Tibial nerve (tissue), 4 donors: ENCODE measurements around the gene MCC. TPM values are rescaled to one million over a fixed set of nuclear protein-coding genes. Genes with fewer than 3 reads are reported as not detected.

ENCODE experiments used
- DNase-seq, 2 donors: peaks; one replicate each; pipeline ENCODE4 v3.0.0-alpha.2; 2019; ENCODE audit warnings: low spot score in 2 of 2
- H3K27ac ChIP-seq, 4 donors: fragments of 200-600 bp; sonication (generic) in 3 of 4; one replicate each; pipeline ENCODE4 v1.5.1; 2017 to 2019; ENCODE audit warnings: mild to moderate bottlenecking in 1 of 4
- H3K27me3 ChIP-seq, 2 donors: fragments of 200-600 bp; sonication (generic) in 1 of 2; one replicate each; pipeline versions ENCODE4 v1.5.1 to v1.6.0; 2017 to 2019
- H3K36me3 ChIP-seq, 3 donors: fragments of 200-600 bp; sonication (generic); one replicate each; pipeline ENCODE4 v1.5.1; 2018 to 2019
- H3K4me1 ChIP-seq, 4 donors: fragments of 200-600 bp; sonication (generic) in 3 of 4; one replicate each; pipeline ENCODE4 v1.5.1; 2017 to 2019
- H3K4me3 ChIP-seq, 4 donors: fragments of 200-600 bp; sonication (generic) in 3 of 4; one replicate each; pipeline ENCODE4 v1.5.1; 2017 to 2019; ENCODE audit warnings: mild to moderate bottlenecking in 1 of 4, moderate library complexity in 1 of 4
- H3K9me3 ChIP-seq, 4 donors: fragments of 200-600 bp; sonication (generic) in 3 of 4; one replicate each; pipeline ENCODE4 v1.5.1; 2017 to 2019
- EP300 ChIP-seq, 2 donors: sonication (generic); formaldehyde crosslinking; IDR thresholded peaks; one replicate each; pipeline ENCODE4 v1.6.1; 2017; ENCODE audit warnings: antibody characterized with exemption in 2 of 2, mild to moderate bottlenecking in 1 of 2
- POLR2A ChIP-seq, 2 donors: fragments of 450-650 bp; IDR thresholded peaks; one replicate each; pipeline ENCODE4 v1.6.1; 2017; ENCODE audit warnings: antibody characterized with exemption in 2 of 2, mild to moderate bottlenecking in 2 of 2, moderate library complexity in 2 of 2
- WGBS, 2 donors: methylation state at CpG; one replicate each; pipeline ENCODE4 v1.1.5; 2018; 5-methylcytosine and 5-hydroxymethylcytosine counted together
- total RNA-seq, 4 donors: library from RNA; depleted of rRNA; stranded (reverse); fragments of >200 nt; gene quantifications; one replicate each; pipeline ENCODE4 v1.1.0, GENCODE V29; 2016
- TF ChIP-seq, protein P1 (sequence below), 5 experiments: fragments of 200-600 bp in 3 of 5; fragments of 450-650 bp in 2 of 5; sonication (generic) in 3 of 5; IDR thresholded peaks; one replicate each; pipeline ENCODE4 v1.5.1; 2016 to 2019; ENCODE audit warnings: antibody characterized with exemption in 5 of 5, mild to moderate bottlenecking in 3 of 5, moderate library complexity in 2 of 5

MCC gene
- total RNA-seq, 4 donors from 2014 or later = 55.5 to 122 (median 80.9) TPM

DNA sequence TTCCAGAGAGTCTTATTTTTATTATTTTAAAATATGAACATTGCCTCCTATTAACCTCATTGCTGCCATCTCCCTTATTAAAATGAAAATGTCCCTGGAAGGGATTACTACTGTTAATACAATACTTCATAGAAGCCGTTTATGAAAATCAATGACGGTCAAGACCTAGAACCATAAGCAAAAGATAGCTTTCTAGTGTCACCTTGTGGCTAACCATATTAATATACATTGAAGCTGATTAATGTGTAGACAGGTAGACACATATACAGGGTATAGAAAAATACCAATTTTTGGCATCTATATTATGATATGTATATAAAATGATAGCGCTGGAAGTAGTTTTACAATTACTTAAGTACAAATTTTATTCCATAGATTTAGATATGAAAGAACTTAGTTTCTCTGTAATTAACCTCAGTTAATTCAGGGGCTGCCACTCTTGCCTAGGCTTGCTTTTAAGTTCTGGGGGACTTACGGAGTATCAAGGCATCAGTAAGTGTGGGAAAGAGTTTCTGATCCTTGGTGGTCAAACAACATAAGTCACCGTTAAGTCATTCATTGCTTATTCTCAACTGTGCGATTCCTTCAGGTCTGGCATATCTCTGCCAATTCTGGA, 22.7 kb upstream of the MCC start:
- H3K27me3 ChIP-seq = no peaks in the 10 kb centered on the region
- no peaks in the 10 kb centered on the region for H3K9me3 ChIP-seq
- no peak overlapping the region for H3K27ac ChIP-seq
- H3K36me3 ChIP-seq = no peaks in the 10 kb centered on the region
- H3K4me3 ChIP-seq = no peak overlapping the region
- no peak for DNase-seq
- H3K4me1 ChIP-seq = peaks cover 0 to 22% (median 5%) of the 10 kb centered on the region in 4 donors
- WGBS, 2 donors = 55 to 59% methylated on average over 6 of the region's 6 CpGs
- TF ChIP-seq, protein P1, sequence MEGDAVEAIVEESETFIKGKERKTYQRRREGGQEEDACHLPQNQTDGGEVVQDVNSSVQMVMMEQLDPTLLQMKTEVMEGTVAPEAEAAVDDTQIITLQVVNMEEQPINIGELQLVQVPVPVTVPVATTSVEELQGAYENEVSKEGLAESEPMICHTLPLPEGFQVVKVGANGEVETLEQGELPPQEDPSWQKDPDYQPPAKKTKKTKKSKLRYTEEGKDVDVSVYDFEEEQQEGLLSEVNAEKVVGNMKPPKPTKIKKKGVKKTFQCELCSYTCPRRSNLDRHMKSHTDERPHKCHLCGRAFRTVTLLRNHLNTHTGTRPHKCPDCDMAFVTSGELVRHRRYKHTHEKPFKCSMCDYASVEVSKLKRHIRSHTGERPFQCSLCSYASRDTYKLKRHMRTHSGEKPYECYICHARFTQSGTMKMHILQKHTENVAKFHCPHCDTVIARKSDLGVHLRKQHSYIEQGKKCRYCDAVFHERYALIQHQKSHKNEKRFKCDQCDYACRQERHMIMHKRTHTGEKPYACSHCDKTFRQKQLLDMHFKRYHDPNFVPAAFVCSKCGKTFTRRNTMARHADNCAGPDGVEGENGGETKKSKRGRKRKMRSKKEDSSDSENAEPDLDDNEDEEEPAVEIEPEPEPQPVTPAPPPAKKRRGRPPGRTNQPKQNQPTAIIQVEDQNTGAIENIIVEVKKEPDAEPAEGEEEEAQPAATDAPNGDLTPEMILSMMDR (IDR thresholded peaks at IDR 0.05) = peak in 3 of 5 experiments; percentile 6 to 51 (median 47)
- TF ChIP-seq POLR2A (IDR thresholded peaks at IDR 0.05) = no peak

DNA sequence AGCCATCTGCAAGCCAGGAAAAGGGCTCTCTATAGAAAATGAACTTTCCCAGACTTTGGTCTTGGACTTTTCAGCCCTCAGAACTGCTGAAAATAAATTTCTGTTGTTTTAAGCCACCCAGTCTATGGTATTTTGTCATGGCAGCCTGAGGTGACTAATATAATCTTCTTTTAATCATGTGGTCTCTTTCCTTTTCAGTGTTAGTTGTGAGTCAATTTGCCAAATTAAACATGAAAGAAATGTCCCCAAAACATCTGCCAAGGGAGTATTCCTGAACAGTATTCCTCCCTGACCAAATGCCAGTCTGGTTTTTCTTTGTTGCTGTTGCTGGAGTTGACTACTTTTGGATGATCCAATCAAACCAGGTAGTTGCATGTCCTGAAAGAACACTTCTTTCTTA, 20.5 kb upstream of the MCC start:
- peaks cover 0 to 5% (median 0%) of the 10 kb centered on the region in 4 donors for H3K4me1 ChIP-seq
- DNase-seq = no peak
- TF ChIP-seq, protein P1 (IDR thresholded peaks at IDR 0.05) = no peak
- TF ChIP-seq EP300 (IDR thresholded peaks at IDR 0.05) (no peak), POLR2A (IDR thresholded peaks at IDR 0.05) (no peak)
- no peaks in the 10 kb centered on the region for H3K9me3 ChIP-seq
- no peak overlapping the region for H3K4me3 ChIP-seq
- H3K36me3 ChIP-seq = no peaks in the 10 kb centered on the region
- no peaks in the 10 kb centered on the region for H3K27me3 ChIP-seq
- no peak overlapping the region for H3K27ac ChIP-seq

DNA sequence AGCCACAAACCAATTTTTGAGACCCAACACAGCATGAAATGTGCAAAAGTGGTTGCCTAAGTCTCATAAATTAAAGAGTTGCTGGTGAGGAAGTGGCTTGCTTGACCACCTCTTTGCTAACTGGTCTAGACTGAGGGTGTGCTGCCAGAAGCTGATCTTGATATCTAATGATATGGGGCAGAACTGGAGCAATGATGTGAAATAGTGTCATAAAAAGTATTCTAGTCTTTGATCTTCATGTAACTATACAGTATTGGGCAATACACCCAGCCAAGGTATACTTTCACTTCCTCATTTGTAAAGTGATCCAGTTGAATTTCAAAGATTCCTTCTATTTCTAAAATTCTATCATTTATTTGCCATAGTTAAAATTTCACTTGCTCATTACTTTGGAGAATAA, 19.3 kb upstream of the MCC start:
- Histone ChIP-seq H3K27ac (no peak overlapping the region), H3K4me3 (no peak overlapping the region), H3K4me1 (no peaks in the 10 kb centered on the region), H3K27me3 (no peaks in the 10 kb centered on the region), H3K36me3 (no peaks in the 10 kb centered on the region), H3K9me3 (no peaks in the 10 kb centered on the region)
- DNase-seq = no peak
- TF ChIP-seq POLR2A (IDR thresholded peaks at IDR 0.05) (no peak), EP300 (IDR thresholded peaks at IDR 0.05) (no peak)
- TF ChIP-seq, protein P1 (IDR thresholded peaks at IDR 0.05) = no peak

DNA sequence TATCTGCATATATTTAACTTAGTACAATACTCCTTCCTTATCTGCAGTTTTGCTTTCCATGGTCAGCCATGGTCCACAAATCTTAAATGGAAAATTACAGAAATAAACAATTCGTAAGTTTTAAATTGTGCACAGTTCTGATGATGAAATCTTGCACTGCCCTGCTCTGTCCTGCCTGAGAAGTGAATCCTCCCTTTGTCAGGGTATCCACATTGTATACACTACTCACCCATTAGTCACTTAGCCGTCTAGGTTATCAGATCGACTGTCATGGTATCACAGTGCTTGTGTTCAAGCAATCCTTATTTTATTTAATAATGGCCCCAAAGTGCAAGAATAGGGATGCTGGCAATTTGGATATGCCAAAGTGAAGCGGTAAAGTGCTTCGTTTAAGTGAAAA, 16.9 kb upstream of the MCC start:
- Histone ChIP-seq H3K4me3 (no peak overlapping the region), H3K36me3 (no peaks in the 10 kb centered on the region), H3K27ac (no peak overlapping the region), H3K9me3 (peaks cover 0 to 6% (median 0%) of the 10 kb centered on the region in 4 donors), H3K27me3 (no peaks in the 10 kb centered on the region), H3K4me1 (no peaks in the 10 kb centered on the region)
- WGBS, 2 donors = 80 to 86% methylated on average over 5 of the region's 5 CpGs
- no peak for DNase-seq
- TF ChIP-seq EP300 (IDR thresholded peaks at IDR 0.05) = no peak
- TF ChIP-seq, protein P1 (IDR thresholded peaks at IDR 0.05) = no peak

DNA sequence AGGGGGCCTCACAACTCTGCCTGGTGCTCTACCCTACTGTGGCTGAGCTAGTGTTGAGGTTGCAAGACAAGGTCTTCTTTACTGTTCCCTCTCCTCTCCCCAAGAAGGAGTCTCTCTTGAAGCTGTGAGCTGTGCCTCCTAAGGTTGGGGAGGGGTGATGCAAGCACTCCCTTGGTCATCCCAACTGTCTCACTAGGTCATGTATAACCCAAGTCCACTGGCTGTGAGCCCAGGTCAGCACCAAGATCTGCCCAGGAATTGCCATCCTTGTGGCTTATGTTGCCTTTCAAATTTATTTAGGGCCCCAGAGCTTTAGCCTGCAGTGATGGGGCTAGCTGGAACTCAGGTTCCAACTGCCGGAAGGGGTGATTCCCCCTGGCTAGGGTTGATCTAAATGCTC, 14.9 kb upstream of the MCC start:
- WGBS, 2 donors = 85 to 100% methylated on average over 1 of the region's 1 CpG

More for the DNA sequence above, 14.9 kb upstream of the MCC start:
- Histone ChIP-seq H3K4me1 (no peaks in the 10 kb centered on the region), H3K9me3 (peaks cover 0 to 6% (median 0%) of the 10 kb centered on the region in 4 donors), H3K27me3 (no peaks in the 10 kb centered on the region), H3K27ac (no peak overlapping the region), H3K4me3 (no peak overlapping the region), H3K36me3 (no peaks in the 10 kb centered on the region)
- TF ChIP-seq, protein P1 (IDR thresholded peaks at IDR 0.05) = no peak
- TF ChIP-seq POLR2A (IDR thresholded peaks at IDR 0.05) = no peak
- no peak for TF ChIP-seq EP300 (IDR thresholded peaks at IDR 0.05)
- DNase-seq = no peak
